Renal cortex interstitium (tissue), 11 donors: ENCODE data around the gene NUP43. TPM values are rescaled to one million over a fixed set of nuclear protein-coding genes. Genes with fewer than 3 reads are reported as not detected.
A peak's percentile ranks its signal among the peaks of the same experiment; 100 is the strongest.
"Not testable (repeated sequence)": the region's sequence is repeated elsewhere in the genome, so short reads cannot be mapped to it uniquely, and the experiment has no call there.

Experiments
- DNase-seq, 11 donors: peaks; one replicate each; pipeline ENCODE4 v3.0.0-alpha.2; 2013; ENCODE audit warnings: low read depth in 9 of 11, low spot score in 4 of 11; ENCODE audit errors: extremely low read depth in 1 of 11
- polyA plus RNA-seq, 3 donors: library from polyadenylated mRNA; unstranded; fragments of 120-200 nt; gene quantifications; one replicate each; pipeline ENCODE4 v1.2.1, GENCODE V29; 2013; ENCODE audit not compliant: insufficient read length in 3 of 3

NUP43 gene
- polyA plus RNA-seq, 3 donors = 42.0 to 47.8 (median 46.7) TPM

- no peak for DNase-seq
These were observed 6.5 kb upstream of the NUP43 start for GRCh38 chr6:149752600-149753373.

GRCh38 chr6:149751920-149752319, 5.6 kb upstream of the NUP43 start:
- not testable (repeated sequence) for DNase-seq

GRCh38 chr6:149751239-149751638, 4.9 kb upstream of the NUP43 start:
- no peak for DNase-seq

- peak in 7 of 11 donors; percentile 36 to 64 (median 52) for DNase-seq
These were observed 3.8 kb upstream of the NUP43 start for GRCh38 chr6:149750136-149750609.

GRCh38 chr6:149749594-149750135, 3.3 kb upstream of the NUP43 start, which contains the start of gene PCMT1:
Gene PCMT1, plus strand, starts transcription at chr6:149749741. Its CDS starts 161 bp downstream, at chr6:149749902.
- DNase-seq = peak in 10 of 11 donors; percentile 76 to 91 (median 88)

- DNase-seq = not testable (repeated sequence)
These were observed 2.8 kb upstream of the NUP43 start for GRCh38 chr6:149749082-149749593.

- not testable (repeated sequence) for DNase-seq
These were observed 1.1 kb downstream of the NUP43 start for GRCh38 chr6:149745252-149745651.

GRCh38 chr6:149734915-149735314, 11.4 kb downstream of the NUP43 start:
- no peak for DNase-seq

GRCh38 chr6:149733089-149733720, 13.1 kb downstream of the NUP43 start:
- DNase-seq = no peak

GRCh38 chr6:149729824-149730223, 16.5 kb downstream of the NUP43 start:
- no peak for DNase-seq

GRCh38 chr6:149728499-149729234, 17.7 kb downstream of the NUP43 start:
- DNase-seq = no peak

GRCh38 chr6:149727793-149728498, 18.4 kb downstream of the NUP43 start:
- no peak for DNase-seq

- no peak for DNase-seq
These were observed 20.5 kb downstream of the NUP43 start for GRCh38 chr6:149725785-149726184.

GRCh38 chr6:149723771-149724417, 22.4 kb downstream of the NUP43 start:
- no peak for DNase-seq

GRCh38 chr6:149723262-149723661, 23.1 kb downstream of the NUP43 start:
- DNase-seq = no peak

- no peak for DNase-seq
These were observed 26.8 kb downstream of the NUP43 start for GRCh38 chr6:149719531-149719930.

- DNase-seq = peak; percentile 56 to 89 (median 79)
These were observed 28.5 kb downstream of the NUP43 start, which contains the start of gene LATS1 for GRCh38 chr6:149717588-149718458. Gene LATS1, minus strand, starts transcription at chr6:149718101. Its CDS starts 15,975 bp downstream, at chr6:149702126.
